ENCODE data around the gene OR1D5. TPM values are rescaled to one million over a fixed set of nuclear protein-coding genes. Genes with fewer than 3 reads are reported as not detected.
A peak's percentile ranks its signal among the peaks of the same experiment; 100 is the strongest.

The OR1D5 gene
- total and polyA plus RNA-seq, 4 experiments from 2014 or later = not detected

GRCh38 chr17:3026125-3026855 is 37.1 kb downstream of the OR1D5 start:
- DNase-seq = no peak
- Mint-ChIP-seq H3K27me3 (no peaks in the 10 kb centered on the region), H3K36me3 (peaks cover 56 to 68% of the 10 kb centered on the region in 2 donors), H3K4me1 (peaks cover 0 to 2% (median under 1%) of the 10 kb centered on the region in 4 donors), H3K27ac (no peak overlapping the region), H3K4me3 (no peak overlapping the region), H3K9me3 (peaks cover 0 to 18% (median 10%) of the 10 kb centered on the region in 8 donors)
- no peaks in the 10 kb centered on the region for H3K9me3 ChIP-seq (ENCODE audit: control insufficient read depth in 1 of 2, low read length in 2 of 2)
- H3K27ac ChIP-seq (ENCODE audit: low read depth, low read length) = no peak overlapping the region
- no peaks in the 10 kb centered on the region for H3K27me3 ChIP-seq (ENCODE audit: insufficient read depth, low read length)
- CTCF ChIA-PET (ENCODE audit: partially characterized antibody) = no interaction called here
- no peaks in the 10 kb centered on the region for H3K4me1 ChIP-seq (ENCODE audit: insufficient read depth, low read length)
- intact Hi-C loops (cut with micrococcal nuclease) = no loop called here
- peaks cover 46% of the 10 kb centered on the region for H3K36me3 ChIP-seq (ENCODE audit: insufficient read depth, low read length)
- POLR2A ChIA-PET (ENCODE audit: partially characterized antibody) = no interaction called here
- H3K4me3 ChIP-seq (ENCODE audit: low read length in 2 of 2) = no peak overlapping the region

DNA sequence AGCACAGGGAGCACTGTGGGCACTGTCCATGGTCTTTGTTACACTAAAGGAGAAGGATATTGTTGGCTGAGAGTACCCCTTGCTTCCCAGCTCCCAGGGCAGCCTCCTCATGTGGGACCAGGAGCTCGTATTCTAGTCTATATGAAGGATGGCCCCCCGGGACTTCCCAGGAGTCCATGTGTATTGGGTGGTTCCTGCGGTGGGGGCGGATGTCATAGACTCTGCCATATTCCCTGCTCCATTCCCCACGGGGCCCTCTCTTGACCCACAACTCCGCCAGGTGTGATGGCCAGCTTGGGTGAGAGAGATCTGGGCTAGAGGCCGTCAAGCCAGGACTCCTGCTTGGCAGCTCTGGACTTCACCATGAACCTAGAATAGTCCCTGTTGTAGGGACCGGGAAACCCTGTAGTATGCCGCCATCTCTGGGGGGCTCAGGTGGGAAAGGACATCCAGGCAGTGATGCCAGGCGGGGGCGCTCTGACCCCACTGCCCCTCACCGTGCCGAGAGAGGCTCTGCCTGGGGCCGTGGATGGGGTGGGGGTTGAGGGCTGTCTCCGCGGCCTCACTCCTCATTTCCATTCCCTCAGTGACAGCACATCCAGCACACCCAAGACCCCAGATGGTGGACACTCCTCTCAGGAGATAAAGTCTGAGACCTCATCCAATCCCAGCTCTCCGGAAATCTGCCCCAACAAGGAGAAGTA is 37.8 kb downstream of the OR1D5 start:
- ChIA-PET CTCF (ENCODE audit: partially characterized antibody) (no interaction called here), POLR2A (ENCODE audit: partially characterized antibody) (no interaction called here)
- Histone ChIP-seq H3K4me1 (ENCODE audit: insufficient read depth, low read length) (no peaks in the 10 kb centered on the region), H3K4me3 (ENCODE audit: low read length in 2 of 2) (no peak overlapping the region), H3K9me3 (ENCODE audit: control insufficient read depth in 1 of 2, low read length in 2 of 2) (no peaks in the 10 kb centered on the region), H3K27ac (ENCODE audit: low read depth, low read length) (no peak overlapping the region), H3K36me3 (ENCODE audit: insufficient read depth, low read length) (peaks cover 49% of the 10 kb centered on the region), H3K27me3 (ENCODE audit: insufficient read depth, low read length) (no peaks in the 10 kb centered on the region)
- H3K27me3 Mint-ChIP-seq = no peaks in the 10 kb centered on the region
- H3K27ac Mint-ChIP-seq = no peak overlapping the region
- peaks cover 60 to 71% of the 10 kb centered on the region in 2 donors for H3K36me3 Mint-ChIP-seq
- intact Hi-C loops (cut with micrococcal nuclease) = no loop called here
- no peak overlapping the region for H3K4me3 Mint-ChIP-seq
- H3K9me3 Mint-ChIP-seq = peaks cover 0 to 24% (median 16%) of the 10 kb centered on the region in 8 donors
- no peak for DNase-seq
- peaks cover 0 to 2% (median under 1%) of the 10 kb centered on the region in 4 donors for H3K4me1 Mint-ChIP-seq

DNA sequence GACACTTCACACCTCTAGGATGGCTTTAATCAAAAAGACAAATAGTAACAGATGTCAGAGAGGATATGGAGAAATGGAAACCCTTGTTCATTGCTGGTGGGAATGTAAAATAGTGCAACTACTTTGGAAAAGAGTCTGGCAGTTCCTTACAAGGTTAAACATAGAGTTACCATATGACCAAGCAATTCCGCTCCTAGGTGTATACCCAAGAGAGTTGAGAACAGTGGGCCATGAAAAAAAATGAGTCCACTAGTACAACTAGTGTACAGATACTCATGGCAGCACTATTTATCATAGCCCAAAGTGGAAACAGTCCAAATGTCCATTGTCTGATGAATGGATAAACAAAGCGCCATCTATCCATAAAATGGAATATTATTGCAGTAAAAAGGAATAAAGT is 39.1 kb downstream of the OR1D5 start:
- H3K36me3 Mint-ChIP-seq = peaks cover 66 to 74% of the 10 kb centered on the region in 2 donors

DNA sequence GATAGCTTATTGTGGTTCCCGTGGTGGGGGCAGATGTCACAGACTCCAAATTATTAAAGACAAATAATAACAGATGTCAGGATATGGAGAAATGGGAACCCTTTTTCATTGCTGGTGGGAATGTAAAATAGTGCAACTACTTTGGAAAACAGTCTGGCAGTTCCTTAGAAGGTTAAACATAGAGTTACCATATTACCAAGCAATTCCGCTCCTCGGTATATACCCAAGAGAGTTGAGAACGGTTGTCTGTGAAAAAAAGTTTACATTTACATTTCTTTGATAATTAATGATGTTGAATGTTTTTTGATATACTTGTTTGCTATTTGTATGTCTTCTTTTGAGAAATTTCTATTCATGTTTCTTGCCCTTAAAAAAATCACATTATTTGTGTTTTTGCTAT is 41.2 kb downstream of the OR1D5 start:
- Mint-ChIP-seq H3K36me3 (peaks cover 57 to 61% of the 10 kb centered on the region in 2 donors), H3K4me1 (peaks cover 0 to 2% (median under 1%) of the 10 kb centered on the region in 4 donors), H3K9me3 (peaks cover 0 to 25% (median 16%) of the 10 kb centered on the region in 8 donors), H3K27me3 (no peaks in the 10 kb centered on the region), H3K4me3 (peak overlapping the region in 1 of 8 donors; percentile 8), H3K27ac (no peak overlapping the region)
- H3K36me3 ChIP-seq (ENCODE audit: insufficient read depth, low read length) = peaks cover 57% of the 10 kb centered on the region
- no peak overlapping the region for H3K27ac ChIP-seq (ENCODE audit: low read depth, low read length)
- CTCF ChIA-PET (ENCODE audit: partially characterized antibody) = no interaction called here
- no peaks in the 10 kb centered on the region for H3K27me3 ChIP-seq (ENCODE audit: insufficient read depth, low read length)
- H3K4me3 ChIP-seq (ENCODE audit: low read length in 2 of 2) = no peak overlapping the region
- intact Hi-C loops (cut with micrococcal nuclease) = no loop called here
- H3K4me1 ChIP-seq (ENCODE audit: insufficient read depth, low read length) = no peaks in the 10 kb centered on the region
- DNase-seq = no peak
- H3K9me3 ChIP-seq (ENCODE audit: control insufficient read depth in 1 of 2, low read length in 2 of 2) = no peaks in the 10 kb centered on the region
- POLR2A ChIA-PET (ENCODE audit: partially characterized antibody) = no interaction called here

More for the DNA sequence above, 39.1 kb downstream of the OR1D5 start:
- Mint-ChIP-seq H3K9me3 (peaks cover 0 to 25% (median 16%) of the 10 kb centered on the region in 8 donors), H3K27ac (no peak overlapping the region), H3K4me3 (no peak overlapping the region), H3K27me3 (no peaks in the 10 kb centered on the region), H3K4me1 (peaks cover 0 to 2% (median under 1%) of the 10 kb centered on the region in 4 donors)
- H3K9me3 ChIP-seq (ENCODE audit: control insufficient read depth in 1 of 2, low read length in 2 of 2) = no peaks in the 10 kb centered on the region
- no peak for DNase-seq
- no peak overlapping the region for H3K4me3 ChIP-seq (ENCODE audit: low read length in 2 of 2)
- ChIA-PET POLR2A (ENCODE audit: partially characterized antibody) (no interaction called here), CTCF (ENCODE audit: partially characterized antibody) (no interaction called here)
- H3K27ac ChIP-seq (ENCODE audit: low read depth, low read length) = no peak overlapping the region
- peaks cover 57% of the 10 kb centered on the region for H3K36me3 ChIP-seq (ENCODE audit: insufficient read depth, low read length)
- intact Hi-C loops (cut with micrococcal nuclease) = no loop called here
- H3K4me1 ChIP-seq (ENCODE audit: insufficient read depth, low read length) = no peaks in the 10 kb centered on the region
- H3K27me3 ChIP-seq (ENCODE audit: insufficient read depth, low read length) = no peaks in the 10 kb centered on the region

DNA sequence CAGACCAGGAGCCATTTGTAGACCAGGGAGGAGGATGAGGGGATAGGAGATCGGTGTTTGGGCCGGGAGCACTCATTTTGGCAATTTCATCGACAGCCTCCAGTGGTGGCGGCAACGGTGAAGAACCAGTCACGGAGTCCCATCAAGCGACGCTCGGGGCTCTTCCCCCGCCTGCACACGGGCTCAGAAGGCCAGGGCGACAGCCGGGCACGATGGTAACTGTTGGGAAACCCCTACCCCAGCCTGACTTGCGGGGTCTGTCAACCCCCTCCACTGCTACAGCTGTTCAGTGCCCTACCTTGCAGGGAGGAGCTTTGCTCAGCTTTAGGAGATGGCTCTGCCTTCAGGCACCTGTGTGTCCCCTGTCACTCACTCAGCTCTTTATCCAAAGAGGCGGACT is 43.0 kb downstream of the OR1D5 start:
- H3K4me1 ChIP-seq (ENCODE audit: insufficient read depth, low read length) = no peaks in the 10 kb centered on the region
- H3K4me3 ChIP-seq (ENCODE audit: low read length in 2 of 2) = no peak overlapping the region
- H3K9me3 ChIP-seq (ENCODE audit: control insufficient read depth in 1 of 2, low read length in 2 of 2) = no peaks in the 10 kb centered on the region
- H3K27me3 ChIP-seq (ENCODE audit: insufficient read depth, low read length) = no peaks in the 10 kb centered on the region
- intact Hi-C loops (cut with micrococcal nuclease) = no loop called here
- H3K36me3 Mint-ChIP-seq = peaks cover 68 to 69% of the 10 kb centered on the region in 2 donors
- H3K27ac Mint-ChIP-seq = no peak overlapping the region
- no peak overlapping the region for H3K27ac ChIP-seq (ENCODE audit: low read depth, low read length)
- POLR2A ChIA-PET (ENCODE audit: partially characterized antibody) = no interaction called here
- no peak for DNase-seq
- H3K9me3 Mint-ChIP-seq = peaks cover 0 to 25% (median 16%) of the 10 kb centered on the region in 8 donors
- peaks cover 0 to 2% (median under 1%) of the 10 kb centered on the region in 4 donors for H3K4me1 Mint-ChIP-seq
- no peaks in the 10 kb centered on the region for H3K27me3 Mint-ChIP-seq
- H3K4me3 Mint-ChIP-seq = no peak overlapping the region
- peaks cover 52% of the 10 kb centered on the region for H3K36me3 ChIP-seq (ENCODE audit: insufficient read depth, low read length)
- CTCF ChIA-PET (ENCODE audit: partially characterized antibody) = no interaction called here

- no peaks in the 10 kb centered on the region for H3K4me1 ChIP-seq (ENCODE audit: insufficient read depth, low read length)
- no peak overlapping the region for H3K4me3 ChIP-seq (ENCODE audit: low read length in 2 of 2)
- intact Hi-C loops (cut with micrococcal nuclease) = no loop called here
- Mint-ChIP-seq H3K4me1 (peaks cover 0 to 2% (median under 1%) of the 10 kb centered on the region in 4 donors), H3K4me3 (no peak overlapping the region), H3K36me3 (peaks cover 67 to 72% of the 10 kb centered on the region in 2 donors), H3K27me3 (no peaks in the 10 kb centered on the region), H3K9me3 (peaks cover 0 to 25% (median 16%) of the 10 kb centered on the region in 8 donors), H3K27ac (no peak overlapping the region)
- peaks cover 52% of the 10 kb centered on the region for H3K36me3 ChIP-seq (ENCODE audit: insufficient read depth, low read length)
- ChIA-PET CTCF (ENCODE audit: partially characterized antibody) (no interaction called here), POLR2A (ENCODE audit: partially characterized antibody) (no interaction called here)
- H3K9me3 ChIP-seq (ENCODE audit: control insufficient read depth in 1 of 2, low read length in 2 of 2) = no peaks in the 10 kb centered on the region
- H3K27ac ChIP-seq (ENCODE audit: low read depth, low read length) = no peak overlapping the region
- DNase-seq = no peak
- no peaks in the 10 kb centered on the region for H3K27me3 ChIP-seq (ENCODE audit: insufficient read depth, low read length)
These were observed 43.6 kb downstream of the OR1D5 start for GRCh38 chr17:3019761-3020160.

DNA sequence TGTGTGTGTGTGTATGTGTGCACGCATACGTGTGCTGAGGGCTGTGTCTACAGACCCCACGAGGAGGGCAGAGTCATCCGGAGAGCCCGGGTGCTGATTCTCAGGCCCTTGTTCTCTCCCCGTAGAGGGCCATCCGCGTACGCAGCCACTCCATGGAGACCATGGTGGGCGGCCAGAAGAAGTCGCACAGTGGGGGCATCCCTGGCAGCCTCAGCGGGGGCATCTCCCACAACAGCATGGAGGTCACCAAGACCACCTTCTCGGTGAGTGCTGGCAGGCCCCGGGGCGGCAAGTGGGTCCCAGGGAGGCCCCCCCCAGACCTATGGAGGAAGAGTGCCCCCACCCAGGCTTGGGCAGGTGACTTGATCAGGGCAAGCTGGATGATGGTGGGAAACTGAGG is 45.5 kb downstream of the OR1D5 start:
- peak overlapping the region in 1 of 7 donors; percentile 23 for H3K27ac Mint-ChIP-seq
- CTCF ChIA-PET (ENCODE audit: partially characterized antibody) = no interaction called here
- Histone ChIP-seq H3K9me3 (ENCODE audit: control insufficient read depth in 1 of 2, low read length in 2 of 2) (no peaks in the 10 kb centered on the region), H3K4me1 (ENCODE audit: insufficient read depth, low read length) (no peaks in the 10 kb centered on the region), H3K4me3 (ENCODE audit: low read length in 2 of 2) (no peak overlapping the region), H3K27ac (ENCODE audit: low read depth, low read length) (no peak overlapping the region), H3K36me3 (ENCODE audit: insufficient read depth, low read length) (peaks cover 54% of the 10 kb centered on the region), H3K27me3 (ENCODE audit: insufficient read depth, low read length) (no peaks in the 10 kb centered on the region)
- H3K36me3 Mint-ChIP-seq = peaks cover 59 to 62% of the 10 kb centered on the region in 2 donors
- no peak overlapping the region for H3K4me3 Mint-ChIP-seq
- intact Hi-C loops (cut with micrococcal nuclease) = no loop called here
- H3K4me1 Mint-ChIP-seq = no peaks in the 10 kb centered on the region
- peaks cover 0 to 22% (median 15%) of the 10 kb centered on the region in 8 donors for H3K9me3 Mint-ChIP-seq
- H3K27me3 Mint-ChIP-seq = no peaks in the 10 kb centered on the region
- POLR2A ChIA-PET (ENCODE audit: partially characterized antibody) = interaction anchor here (0.6 kb wide), 1 partner anchor 18 kb away, joined by 3 read pairs; no protein-coding TSS in a partner anchor
- no peak for DNase-seq

Data from CD4-positive, alpha-beta memory T cell (primary cell).